Measurements from ENCODE around the gene CTIF. TPM values are rescaled to one million over a fixed set of nuclear protein-coding genes. Genes with fewer than 3 reads are reported as not detected.

Gene CTIF
- total RNA-seq, 2 experiments from 2014 or later = 3.2 to 3.5 TPM

GRCh38 chr18:48636436-48636835 lies 97.6 kb downstream of the CTIF start:
- H3K27ac Mint-ChIP-seq = no peak overlapping the region
- H3K4me1 Mint-ChIP-seq (ENCODE audit: low read depth) = no peaks in the 10 kb centered on the region
- no peaks in the 10 kb centered on the region for H3K9me3 Mint-ChIP-seq
- no peaks in the 10 kb centered on the region for H3K27me3 Mint-ChIP-seq
- ATAC-seq (no peak), DNase-seq (no peak)
- TF ChIP-seq CTCF (IDR thresholded peaks at IDR 0.05) = no peak
- no peaks in the 10 kb centered on the region for H3K36me3 Mint-ChIP-seq (ENCODE audit: low read depth)
- no peak overlapping the region for H3K4me3 Mint-ChIP-seq
- intact Hi-C loops (cut with micrococcal nuclease) = no loop called here
- POLR2A ChIA-PET = no interaction called here
- CTCF ChIA-PET = interaction anchor here (1.2 kb wide), 1 partner anchor 192 kb away, joined by 3 read pairs; no protein-coding TSS in a partner anchor

- H3K27me3 Mint-ChIP-seq = no peaks in the 10 kb centered on the region
- TF ChIP-seq CTCF (IDR thresholded peaks at IDR 0.05) = no peak
- ChIA-PET CTCF (no interaction called here), POLR2A (no interaction called here)
- ATAC-seq (no peak), DNase-seq (no peak)
- no peak overlapping the region for H3K4me3 Mint-ChIP-seq
- no peak overlapping the region for H3K27ac Mint-ChIP-seq
- intact Hi-C loops (cut with micrococcal nuclease) = no loop called here
- peaks cover 2% of the 10 kb centered on the region for H3K9me3 Mint-ChIP-seq
- H3K36me3 Mint-ChIP-seq (ENCODE audit: low read depth) = no peaks in the 10 kb centered on the region
- H3K4me1 Mint-ChIP-seq (ENCODE audit: low read depth) = no peaks in the 10 kb centered on the region
Observed at GRCh38 chr18:48637081-48637990, 98.5 kb downstream of the CTIF start.

- no peak for TF ChIP-seq CTCF (IDR thresholded peaks at IDR 0.05)
- ChIA-PET POLR2A (no interaction called here), CTCF (no interaction called here)
- intact Hi-C loops (cut with micrococcal nuclease) = no loop called here
- DNase-seq (no peak), ATAC-seq (no peak)
- peaks cover 4% of the 10 kb centered on the region for H3K9me3 Mint-ChIP-seq
- H3K4me1 Mint-ChIP-seq (ENCODE audit: low read depth) = no peaks in the 10 kb centered on the region
- H3K27ac Mint-ChIP-seq = no peak overlapping the region
- no peaks in the 10 kb centered on the region for H3K27me3 Mint-ChIP-seq
- no peak overlapping the region for H3K4me3 Mint-ChIP-seq
- H3K36me3 Mint-ChIP-seq (ENCODE audit: low read depth) = no peaks in the 10 kb centered on the region
Observed at GRCh38 chr18:48638451-48638850, 99.6 kb downstream of the CTIF start.

GRCh38 chr18:48638896-48639771 lies 100.3 kb downstream of the CTIF start:
- CTCF ChIA-PET = interaction anchor here (0.9 to 1.3 kb wide), 2 partner anchors 18 to 194 kb away, joined by 3 read pairs; no protein-coding TSS in a partner anchor
- H3K4me3 Mint-ChIP-seq = no peak overlapping the region
- intact Hi-C loops (cut with micrococcal nuclease) = no loop called here
- H3K27me3 Mint-ChIP-seq = no peaks in the 10 kb centered on the region
- ATAC-seq = no peak
- no peak for DNase-seq
- POLR2A ChIA-PET = no interaction called here
- peaks cover 4% of the 10 kb centered on the region for H3K9me3 Mint-ChIP-seq
- H3K4me1 Mint-ChIP-seq (ENCODE audit: low read depth) = no peaks in the 10 kb centered on the region
- H3K36me3 Mint-ChIP-seq (ENCODE audit: low read depth) = no peaks in the 10 kb centered on the region
- H3K27ac Mint-ChIP-seq = no peak overlapping the region
- TF ChIP-seq CTCF (IDR thresholded peaks at IDR 0.05) = no peak
